ENCODE measurements around the gene CALU.

CALU gene

GRCh38 chr7:128739048-128739962 is at the start of gene CALU:
Gene CALU (plus strand): TSS chr7:128739359. CDS start chr7:128748584, 9,225 bp downstream.
- DNase-seq (ENCODE audit: low spot score), result peak; percentile 99
- TF ChIP-seq CTCF (IDR thresholded peaks at IDR 0.05; ENCODE audit: extremely low read depth, missing control alignments), result no peak

GRCh38 chr7:128691227-128691626 is 47.9 kb upstream of the CALU start:
- TF ChIP-seq CTCF (IDR thresholded peaks at IDR 0.05; ENCODE audit: extremely low read depth, missing control alignments), result no peak
- DNase-seq (ENCODE audit: low spot score), result no peak

- DNase-seq (ENCODE audit: low spot score), result no peak
- no peak for TF ChIP-seq CTCF (IDR thresholded peaks at IDR 0.05; ENCODE audit: extremely low read depth, missing control alignments)
Measured at GRCh38 chr7:128692623-128693270, 46.4 kb upstream of the CALU start.

GRCh38 chr7:128693373-128694015 is 45.7 kb upstream of the CALU start:
- no peak for TF ChIP-seq CTCF (IDR thresholded peaks at IDR 0.05; ENCODE audit: extremely low read depth, missing control alignments)
- no peak for DNase-seq (ENCODE audit: low spot score)

GRCh38 chr7:128694738-128695137 is 44.4 kb upstream of the CALU start:
- TF ChIP-seq CTCF (IDR thresholded peaks at IDR 0.05; ENCODE audit: extremely low read depth, missing control alignments), result no peak
- no peak for DNase-seq (ENCODE audit: low spot score)

- peak; percentile 73 for DNase-seq (ENCODE audit: low spot score)
- no peak for TF ChIP-seq CTCF (IDR thresholded peaks at IDR 0.05; ENCODE audit: extremely low read depth, missing control alignments)
Measured at GRCh38 chr7:128697302-128697905, 41.8 kb upstream of the CALU start.
